ENCODE measurements around the gene PEBP1.
"Not testable (repeated sequence)": the region's sequence is repeated elsewhere in the genome, so short reads cannot be mapped to it uniquely, and the experiment has no call there.

PEBP1 gene

DNA sequence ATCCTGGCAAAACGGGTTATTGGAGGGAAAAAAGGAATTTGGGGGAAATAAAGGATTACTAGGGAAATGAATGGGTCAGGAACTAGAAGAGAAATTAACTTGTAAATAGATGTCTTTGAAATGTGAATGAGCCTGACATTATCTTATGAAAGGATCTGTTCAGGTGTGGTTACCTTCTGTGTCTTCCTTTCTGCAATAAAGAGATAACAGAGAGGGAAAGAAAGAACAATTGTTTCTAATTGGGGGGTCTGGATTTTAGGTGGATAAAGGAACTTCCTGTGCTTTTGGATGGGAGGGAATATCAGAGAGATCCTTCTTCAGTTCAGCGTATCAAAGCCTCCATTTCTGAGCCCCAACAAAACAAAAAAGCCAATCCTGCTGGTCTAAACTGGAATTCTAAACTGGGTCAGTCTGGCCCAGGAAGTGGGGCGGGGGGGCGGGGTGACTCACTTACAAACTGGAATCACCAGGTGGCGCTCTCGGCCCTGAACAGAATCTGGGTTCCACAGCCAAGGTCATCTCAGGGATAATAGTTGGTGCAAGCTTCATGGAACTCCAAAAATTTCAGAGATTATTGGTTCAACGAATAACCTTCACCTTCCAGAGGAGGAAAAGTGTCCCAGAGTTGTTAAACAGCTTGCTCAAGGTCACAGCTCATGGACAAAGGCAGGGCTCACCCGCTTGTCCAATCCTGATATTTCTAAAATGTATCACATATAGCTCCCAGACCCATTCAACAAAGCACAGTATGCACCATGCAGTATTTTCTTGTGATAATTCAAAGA is 15.2 kb upstream of the PEBP1 start:
- Mint-ChIP-seq H3K36me3 (ENCODE audit: low read depth) (no peaks in the 10 kb centered on the region), H3K27me3 (no peaks in the 10 kb centered on the region), H3K4me3 (no peak overlapping the region), H3K27ac (no peak overlapping the region), H3K4me1 (ENCODE audit: low read depth) (peaks cover 6% of the 10 kb centered on the region), H3K9me3 (no peaks in the 10 kb centered on the region)

DNA sequence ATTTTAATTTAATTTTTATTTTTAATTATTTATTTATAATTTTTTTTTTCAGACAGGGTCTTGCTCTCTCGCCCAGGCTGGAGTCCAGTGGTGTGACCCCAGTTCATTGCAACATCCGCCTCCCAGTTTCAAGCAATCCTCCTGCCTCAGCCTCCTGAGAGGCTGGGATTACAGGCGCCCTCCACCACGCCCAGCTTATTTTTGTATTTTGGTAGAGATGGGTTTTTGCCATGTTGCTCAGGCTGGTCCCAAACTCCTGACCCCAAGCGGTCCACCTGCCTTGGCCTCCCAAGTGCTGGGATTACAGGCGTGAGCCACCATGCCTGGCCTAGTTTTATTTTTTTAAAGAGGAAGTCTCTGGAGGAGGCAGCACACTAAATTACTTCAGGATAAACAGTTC is 13.7 kb upstream of the PEBP1 start:
- H3K9me3 Mint-ChIP-seq = no peaks in the 10 kb centered on the region
- H3K27ac Mint-ChIP-seq = no peak overlapping the region
- peaks cover 6% of the 10 kb centered on the region for H3K4me1 Mint-ChIP-seq (ENCODE audit: low read depth)
- H3K27me3 Mint-ChIP-seq = no peaks in the 10 kb centered on the region
- no peak overlapping the region for H3K4me3 Mint-ChIP-seq
- H3K36me3 Mint-ChIP-seq (ENCODE audit: low read depth) = no peaks in the 10 kb centered on the region

DNA sequence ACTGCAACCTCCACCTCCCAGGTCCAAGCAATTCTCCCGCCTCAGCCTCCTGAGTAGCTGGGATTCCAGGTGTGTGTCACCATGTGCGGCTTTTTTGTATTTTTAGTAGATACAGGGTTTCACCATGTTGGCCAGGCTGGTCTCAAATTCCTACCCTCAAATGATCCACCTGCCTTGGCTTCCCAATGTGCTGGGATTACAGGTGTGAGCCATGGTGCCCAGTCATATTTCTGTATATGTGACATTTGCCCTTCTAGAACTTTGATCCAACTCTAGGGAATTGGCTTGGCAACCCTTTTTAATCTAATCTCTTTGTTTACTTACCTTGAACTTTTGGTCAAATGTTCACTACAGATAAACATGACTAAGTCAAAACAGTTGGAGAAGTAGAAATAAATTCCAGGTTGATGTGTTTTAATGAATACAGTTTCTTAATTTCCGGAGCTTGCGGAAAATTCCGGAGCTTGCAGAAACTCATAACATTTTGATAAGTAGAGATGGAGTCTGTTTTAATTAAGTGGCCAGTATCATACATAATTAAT is 11.5 kb upstream of the PEBP1 start:
- H3K4me1 Mint-ChIP-seq (ENCODE audit: low read depth) = peaks cover 6% of the 10 kb centered on the region

DNA sequence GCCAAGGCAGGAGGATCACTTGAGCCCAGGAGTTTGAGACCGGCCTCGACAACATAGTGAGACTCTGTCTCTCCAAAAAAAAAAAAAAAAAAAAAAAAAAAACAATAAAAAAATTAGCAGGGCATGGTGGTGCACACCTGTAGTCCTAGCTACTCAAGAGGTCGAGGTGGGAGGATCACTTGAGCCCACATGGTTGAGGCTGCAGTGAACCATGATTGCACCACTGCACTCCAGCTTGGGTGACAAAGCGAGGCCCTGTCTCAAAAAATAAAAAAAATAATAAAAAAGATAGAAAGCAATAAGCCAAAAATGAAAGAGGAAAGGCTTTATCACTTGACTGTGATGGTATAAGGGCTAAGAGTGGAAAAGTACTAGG is 10.2 kb upstream of the PEBP1 start:
- Mint-ChIP-seq H3K27ac (no peak overlapping the region), H3K4me1 (ENCODE audit: low read depth) (peaks cover under 1% of the 10 kb centered on the region)

More for the DNA sequence above, 11.5 kb upstream of the PEBP1 start:
- Mint-ChIP-seq H3K36me3 (ENCODE audit: low read depth) (no peaks in the 10 kb centered on the region), H3K27me3 (no peaks in the 10 kb centered on the region), H3K9me3 (no peaks in the 10 kb centered on the region), H3K4me3 (no peak overlapping the region), H3K27ac (no peak overlapping the region)

DNA sequence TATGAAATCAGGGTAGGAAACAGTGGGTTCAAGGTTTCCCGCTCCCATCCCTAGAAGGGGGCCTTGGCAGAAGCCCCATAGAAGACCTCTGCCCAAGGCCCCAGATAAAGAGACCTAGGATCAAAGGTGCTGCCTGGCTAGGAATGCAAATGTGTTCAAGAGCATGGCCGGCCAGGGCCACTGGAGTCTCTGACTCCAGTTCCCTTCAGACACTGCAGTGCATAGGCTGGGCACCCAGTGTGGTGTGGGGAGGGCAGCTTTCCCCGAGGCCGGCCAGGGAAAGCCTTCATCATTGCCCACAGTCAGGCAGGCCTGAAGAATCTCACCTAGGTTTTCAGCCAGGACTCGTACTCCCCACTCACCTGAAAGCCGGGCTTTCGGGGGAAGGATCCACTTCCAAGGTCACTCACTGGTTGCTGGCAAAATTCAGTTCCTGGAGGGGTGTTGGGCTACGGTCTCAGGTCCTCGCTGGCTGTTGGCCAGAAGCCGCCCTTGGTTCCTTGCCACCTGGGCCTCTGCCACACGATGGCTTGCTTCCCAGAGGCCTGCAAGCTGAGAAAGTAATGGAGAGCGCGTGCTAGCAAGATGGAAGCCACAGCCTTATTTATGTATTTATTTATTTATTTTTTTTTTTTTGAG is 9.7 kb upstream of the PEBP1 start:
- H3K27me3 Mint-ChIP-seq = no peaks in the 10 kb centered on the region
- H3K27ac Mint-ChIP-seq = no peak overlapping the region
- no peaks in the 10 kb centered on the region for H3K4me1 Mint-ChIP-seq (ENCODE audit: low read depth)
- H3K36me3 Mint-ChIP-seq (ENCODE audit: low read depth) = no peaks in the 10 kb centered on the region
- H3K4me3 Mint-ChIP-seq = no peak overlapping the region
- no peaks in the 10 kb centered on the region for H3K9me3 Mint-ChIP-seq

More for the DNA sequence above, 10.2 kb upstream of the PEBP1 start:
- Mint-ChIP-seq H3K36me3 (ENCODE audit: low read depth) (no peaks in the 10 kb centered on the region), H3K9me3 (no peaks in the 10 kb centered on the region), H3K27me3 (no peaks in the 10 kb centered on the region), H3K4me3 (no peak overlapping the region)

DNA sequence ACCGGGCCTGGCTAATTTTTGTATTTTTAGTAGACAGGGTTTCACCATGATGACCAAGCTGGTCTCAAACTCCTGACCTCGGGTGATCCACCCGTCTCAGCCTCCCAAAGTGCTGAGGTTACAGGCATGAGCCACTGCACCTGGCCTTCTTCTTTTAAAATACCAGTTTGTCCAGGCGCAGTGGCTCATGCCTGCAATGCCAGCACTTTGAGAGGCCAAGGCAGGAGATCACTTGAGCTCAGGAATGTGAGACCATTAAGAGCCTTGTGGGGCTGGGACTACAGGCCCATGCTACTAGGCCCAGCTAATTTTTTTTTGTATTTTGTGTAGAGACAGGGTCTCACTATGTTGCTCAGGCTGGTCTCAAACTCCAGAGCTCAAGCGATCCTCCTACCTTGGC is 8.1 kb upstream of the PEBP1 start:
- H3K27me3 Mint-ChIP-seq = no peaks in the 10 kb centered on the region
- H3K27ac Mint-ChIP-seq = no peak overlapping the region
- no peaks in the 10 kb centered on the region for H3K36me3 Mint-ChIP-seq (ENCODE audit: low read depth)
- H3K4me1 Mint-ChIP-seq (ENCODE audit: low read depth) = peaks cover 4% of the 10 kb centered on the region
- no peak overlapping the region for H3K4me3 Mint-ChIP-seq
- no peaks in the 10 kb centered on the region for H3K9me3 Mint-ChIP-seq

DNA sequence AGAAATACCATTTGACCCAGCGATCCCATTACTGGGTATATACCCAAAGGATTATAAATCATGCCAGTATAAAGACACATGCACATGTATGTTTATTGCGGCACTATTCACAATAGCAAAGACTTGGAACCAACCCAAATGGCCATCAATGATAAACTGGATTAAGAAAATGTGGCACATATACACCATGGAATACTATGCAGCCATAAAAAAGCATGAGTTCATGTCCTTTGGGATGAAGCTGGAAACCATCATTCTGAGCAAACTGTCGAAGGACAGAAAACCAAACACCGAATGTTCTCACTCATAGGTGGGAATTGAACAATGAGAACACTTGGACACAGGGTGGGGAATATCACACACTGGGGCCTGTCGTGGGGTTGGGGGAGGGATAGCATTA is 6.5 kb upstream of the PEBP1 start:
- not testable (repeated sequence) for H3K4me1 Mint-ChIP-seq (ENCODE audit: low read depth); H3K36me3 Mint-ChIP-seq (ENCODE audit: low read depth); H3K27ac Mint-ChIP-seq; H3K27me3 Mint-ChIP-seq; H3K9me3 Mint-ChIP-seq; H3K4me3 Mint-ChIP-seq

DNA sequence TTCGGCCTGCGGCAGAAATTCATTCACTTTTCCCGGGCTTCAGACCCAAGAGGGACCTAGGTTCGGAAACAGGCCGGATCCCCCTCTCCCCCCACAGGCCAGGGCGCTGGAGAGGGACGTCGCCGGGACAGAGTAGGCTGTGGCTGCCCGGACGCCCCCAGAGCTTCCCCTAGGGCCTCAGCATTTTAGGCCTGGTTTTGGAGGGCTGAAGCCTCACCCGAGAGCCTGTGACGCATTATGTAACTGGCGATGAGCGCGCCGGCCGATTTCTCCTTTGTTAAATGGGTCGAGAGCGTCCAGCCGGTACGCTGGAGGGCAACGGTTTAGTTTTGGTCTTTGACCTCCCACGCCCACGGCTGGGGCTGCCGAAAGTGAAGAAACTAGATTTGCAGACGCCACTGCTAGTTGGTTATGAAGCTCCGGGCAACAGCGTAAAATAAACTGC is 657 bp downstream of the PEBP1 start:
- H3K9me3 Mint-ChIP-seq = no peaks in the 10 kb centered on the region
- H3K27ac Mint-ChIP-seq = peak overlapping the region; percentile 88
- H3K27me3 Mint-ChIP-seq = no peaks in the 10 kb centered on the region
- peaks cover 39% of the 10 kb centered on the region for H3K36me3 Mint-ChIP-seq (ENCODE audit: low read depth)
- peaks cover 51% of the 10 kb centered on the region for H3K4me1 Mint-ChIP-seq (ENCODE audit: low read depth)
- peak overlapping the region; percentile 92 for H3K4me3 Mint-ChIP-seq

DNA sequence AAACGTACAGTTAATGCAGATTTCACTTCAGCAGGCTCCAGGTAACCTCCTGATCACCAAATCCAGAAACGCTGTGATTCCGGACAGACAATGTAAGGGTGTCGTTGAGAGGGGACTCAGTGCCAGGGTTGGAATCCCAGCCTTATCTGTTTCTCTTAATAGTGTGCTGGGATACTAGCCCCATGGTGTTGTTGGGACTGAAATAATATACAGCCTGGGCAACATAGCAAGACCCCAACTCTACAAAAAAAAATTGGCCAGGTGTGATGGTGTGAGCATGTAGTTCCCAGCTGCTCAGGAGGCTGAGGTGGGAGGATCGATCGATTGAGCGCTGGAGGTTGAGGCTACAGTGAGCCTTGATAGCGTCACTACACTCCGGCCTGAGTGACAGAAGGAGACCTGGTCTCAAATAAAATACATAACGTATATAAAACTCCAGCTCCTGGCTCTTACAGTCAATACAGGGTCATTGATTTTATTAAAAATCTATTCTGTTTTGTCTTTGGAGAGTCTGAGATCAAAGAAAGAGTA is 1.3 kb downstream of the PEBP1 start:
- Mint-ChIP-seq H3K4me3 (peak overlapping the region; percentile 92), H3K4me1 (ENCODE audit: low read depth) (peaks cover 50% of the 10 kb centered on the region), H3K27me3 (no peaks in the 10 kb centered on the region), H3K36me3 (ENCODE audit: low read depth) (peaks cover 43% of the 10 kb centered on the region), H3K27ac (peak overlapping the region; percentile 88), H3K9me3 (no peaks in the 10 kb centered on the region)

DNA sequence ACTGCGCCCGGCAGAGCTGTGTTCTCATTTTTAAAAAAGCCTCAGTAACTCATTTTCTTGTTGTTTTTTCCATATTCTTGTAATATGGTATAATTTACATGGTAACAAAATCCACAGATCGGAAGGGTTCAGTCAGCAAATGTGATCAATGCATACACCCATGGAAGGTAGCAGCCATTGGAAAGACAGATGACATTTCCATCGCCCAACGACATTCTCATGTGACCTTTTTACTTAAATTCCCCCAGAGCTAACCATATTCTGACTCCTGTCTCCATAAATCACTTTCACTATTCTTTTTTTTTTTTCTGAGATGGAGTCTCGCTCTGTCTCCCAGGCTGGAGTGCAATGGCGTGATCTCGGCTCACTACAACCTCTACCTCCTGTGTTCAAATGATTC is 4.9 kb downstream of the PEBP1 start:
- peaks cover 66% of the 10 kb centered on the region for H3K36me3 Mint-ChIP-seq (ENCODE audit: low read depth)
- no peaks in the 10 kb centered on the region for H3K9me3 Mint-ChIP-seq
- H3K4me1 Mint-ChIP-seq (ENCODE audit: low read depth) = peaks cover 51% of the 10 kb centered on the region
- no peaks in the 10 kb centered on the region for H3K27me3 Mint-ChIP-seq
- H3K27ac Mint-ChIP-seq = peak overlapping the region; percentile 49
- no peak overlapping the region for H3K4me3 Mint-ChIP-seq

DNA sequence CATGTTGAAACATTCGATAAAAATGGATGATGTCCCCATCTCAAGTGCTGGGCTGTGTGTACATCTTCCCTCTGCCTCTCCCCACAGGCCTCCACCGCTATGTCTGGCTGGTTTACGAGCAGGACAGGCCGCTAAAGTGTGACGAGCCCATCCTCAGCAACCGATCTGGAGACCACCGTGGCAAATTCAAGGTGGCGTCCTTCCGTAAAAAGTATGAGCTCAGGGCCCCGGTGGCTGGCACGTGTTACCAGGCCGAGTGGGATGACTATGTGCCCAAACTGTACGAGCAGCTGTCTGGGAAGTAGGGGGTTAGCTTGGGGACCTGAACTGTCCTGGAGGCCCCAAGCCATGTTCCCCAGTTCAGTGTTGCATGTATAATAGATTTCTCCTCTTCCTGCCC is 8.6 kb downstream of the PEBP1 start:
- Mint-ChIP-seq H3K27me3 (no peaks in the 10 kb centered on the region), H3K4me1 (ENCODE audit: low read depth) (peaks cover 25% of the 10 kb centered on the region), H3K4me3 (no peak overlapping the region), H3K36me3 (ENCODE audit: low read depth) (peaks cover 66% of the 10 kb centered on the region), H3K27ac (no peak overlapping the region), H3K9me3 (no peaks in the 10 kb centered on the region)

DNA sequence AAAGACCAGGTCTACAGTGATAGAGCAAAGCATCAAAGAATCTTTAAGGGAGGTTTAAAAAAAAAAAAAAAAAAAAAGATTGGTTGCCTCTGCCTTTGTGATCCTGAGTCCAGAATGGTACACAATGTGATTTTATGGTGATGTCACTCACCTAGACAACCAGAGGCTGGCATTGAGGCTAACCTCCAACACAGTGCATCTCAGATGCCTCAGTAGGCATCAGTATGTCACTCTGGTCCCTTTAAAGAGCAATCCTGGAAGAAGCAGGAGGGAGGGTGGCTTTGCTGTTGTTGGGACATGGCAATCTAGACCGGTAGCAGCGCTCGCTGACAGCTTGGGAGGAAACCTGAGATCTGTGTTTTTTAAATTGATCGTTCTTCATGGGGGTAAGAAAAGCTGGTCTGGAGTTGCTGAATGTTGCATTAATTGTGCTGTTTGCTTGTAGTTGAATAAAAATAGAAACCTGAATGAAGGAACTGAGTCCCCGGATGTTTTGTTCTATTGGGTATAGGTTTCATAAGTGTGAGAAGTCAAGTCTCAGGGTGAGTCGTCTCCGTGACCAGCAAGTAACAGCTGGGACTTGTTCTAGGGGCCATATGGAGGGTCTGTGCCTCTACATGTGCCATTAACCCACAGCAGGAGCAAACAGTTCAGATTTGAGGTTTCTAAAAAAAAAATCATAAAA is 9.3 kb downstream of the PEBP1 start:
- H3K4me1 Mint-ChIP-seq (ENCODE audit: low read depth) = peaks cover 19% of the 10 kb centered on the region
- no peaks in the 10 kb centered on the region for H3K27me3 Mint-ChIP-seq
- peak overlapping the region; percentile 7 for H3K27ac Mint-ChIP-seq
- peaks cover 63% of the 10 kb centered on the region for H3K36me3 Mint-ChIP-seq (ENCODE audit: low read depth)
- H3K4me3 Mint-ChIP-seq = no peak overlapping the region
- H3K9me3 Mint-ChIP-seq = no peaks in the 10 kb centered on the region

DNA sequence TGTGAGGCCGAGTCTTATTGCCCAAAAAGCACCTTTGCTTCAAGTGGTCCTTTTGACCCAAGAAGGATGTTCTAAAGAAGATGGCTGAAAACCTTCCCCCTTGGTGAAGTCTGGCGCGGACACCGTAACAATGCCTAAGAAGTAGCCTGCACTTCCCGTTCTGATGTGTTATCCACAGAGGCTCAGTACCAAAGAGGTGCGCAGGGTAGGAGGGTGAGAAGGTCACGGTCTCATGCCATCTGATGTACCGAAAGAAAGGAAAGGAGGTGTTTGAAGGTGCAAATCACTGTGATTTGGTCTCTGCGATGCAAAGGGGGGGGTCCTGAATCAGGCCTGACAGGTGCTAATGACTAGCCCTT is 9.9 kb downstream of the PEBP1 start:
- Mint-ChIP-seq H3K4me3 (no peak overlapping the region), H3K9me3 (no peaks in the 10 kb centered on the region), H3K4me1 (ENCODE audit: low read depth) (peaks cover 13% of the 10 kb centered on the region), H3K27me3 (no peaks in the 10 kb centered on the region), H3K27ac (no peak overlapping the region), H3K36me3 (ENCODE audit: low read depth) (peaks cover 61% of the 10 kb centered on the region)

DNA sequence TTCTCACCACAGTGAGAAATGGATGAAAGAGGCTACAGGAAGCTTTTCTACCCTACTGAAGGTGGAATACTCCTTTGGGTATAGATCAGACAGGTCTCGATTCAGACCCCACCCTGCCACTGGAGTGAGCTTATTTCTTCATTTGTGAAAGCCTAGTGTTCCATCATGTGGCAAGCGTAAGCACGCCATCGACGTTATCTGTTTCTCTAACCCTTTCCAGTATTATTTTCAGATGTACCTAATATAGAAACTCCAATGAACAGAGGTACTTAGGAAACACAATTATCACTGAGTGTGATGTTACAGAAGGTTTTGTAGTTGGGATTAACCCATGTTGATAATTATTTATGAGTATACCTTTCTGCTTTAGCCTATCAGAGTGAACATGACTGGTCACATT is 12.4 kb downstream of the PEBP1 start:
- no peak overlapping the region for H3K4me3 Mint-ChIP-seq
- H3K9me3 Mint-ChIP-seq = no peaks in the 10 kb centered on the region
- H3K36me3 Mint-ChIP-seq (ENCODE audit: low read depth) = peaks cover 50% of the 10 kb centered on the region
- no peaks in the 10 kb centered on the region for H3K27me3 Mint-ChIP-seq
- H3K27ac Mint-ChIP-seq = peak overlapping the region; percentile 8
- H3K4me1 Mint-ChIP-seq (ENCODE audit: low read depth) = peaks cover 4% of the 10 kb centered on the region

DNA sequence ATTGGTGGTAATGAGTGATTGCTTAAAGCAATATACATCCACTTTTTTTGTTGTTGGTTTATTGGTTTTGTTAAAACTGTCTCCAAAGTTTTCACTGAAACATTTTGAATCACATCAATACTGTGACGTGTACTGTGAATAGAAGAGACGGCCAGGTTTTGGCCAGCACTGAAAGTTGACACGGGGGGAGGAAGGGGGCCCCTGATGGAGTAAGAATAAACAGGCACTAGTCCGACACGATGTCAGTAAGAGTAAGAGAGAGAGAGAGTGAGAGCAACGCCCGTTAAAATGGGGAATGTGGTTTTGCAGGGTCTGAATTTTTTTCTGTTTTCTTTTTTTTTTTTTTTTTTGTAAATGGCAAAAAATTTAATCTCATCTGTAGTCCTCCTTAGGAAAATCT is 14.7 kb downstream of the PEBP1 start:
- H3K4me1 Mint-ChIP-seq (ENCODE audit: low read depth) = no peaks in the 10 kb centered on the region
- H3K4me3 Mint-ChIP-seq = no peak overlapping the region
- H3K27me3 Mint-ChIP-seq = no peaks in the 10 kb centered on the region
- H3K27ac Mint-ChIP-seq = no peak overlapping the region
- no peaks in the 10 kb centered on the region for H3K9me3 Mint-ChIP-seq
- H3K36me3 Mint-ChIP-seq (ENCODE audit: low read depth) = peaks cover 36% of the 10 kb centered on the region

Measured in stimulated activated naive CD8-positive, alpha-beta T cell treated with anti-CD3 and anti-CD28 coated beads, Interleukin-15, Interleukin-2, amounts not matched to agents 100 ng/mL and 50 ng/mL, for 24 hours (primary cell).